OCI-LY3 (cell line): ENCODE measurements around the gene ADAM11.

Source experiments
- CTCF ChIP-seq: fragments of 200-600, 300-600 bp; sonication (generic); IDR thresholded peaks from 2 replicates; pipeline ENCODE4 v1.5.1; 2014; ENCODE audit warnings: antibody characterized with exemption, low read length, low read depth
- EZH2phosphoT487 ChIP-seq: fragments of 200-600 bp; shearing (Covaris generic); IDR thresholded peaks from 2 replicates; pipeline ENCODE4 v1.6.1; 2018; ENCODE audit warnings: antibody characterized with exemption, mixed run types, low read depth

GRCh38 chr17:44772308-44773045 lies 13.7 kb downstream of the ADAM11 start:
- TF ChIP-seq CTCF, result no peak
- no peak for TF ChIP-seq EZH2phosphoT487
